CD4-positive, alpha-beta memory T cell (primary cell): Measurements from ENCODE around the gene KRT6B. TPM values are rescaled to one million over a fixed set of nuclear protein-coding genes. Genes with fewer than 3 reads are reported as not detected.

Experiments
- CTCF ChIA-PET: fragments of 350-600 bp; sonication (Branson Sonifier 250); formaldehyde crosslinking; loops from one replicate; lab custom pipeline; 2021; ENCODE audit warnings: inconsistent platforms; ENCODE audit not compliant: partially characterized antibody; lab: Charles Lee
- POLR2A ChIA-PET: fragments of 350-600 bp; sonication (Branson Sonifier 250); formaldehyde crosslinking; loops from one replicate; lab custom pipeline; 2021; ENCODE audit not compliant: partially characterized antibody; lab: Charles Lee
- DNase-seq, 5 donors: peaks; one replicate each; pipeline versions ENCODE4 v3.0.0 to v3.0.0-alpha.2; 2020 to 2022; ENCODE audit warnings: mixed read lengths in 1 of 5
- H3K27ac ChIP-seq: one replicate; pipeline ENCODE4 v1.7.0; 2013; ENCODE audit warnings: low read depth, low read length
- H3K27me3 ChIP-seq: 2 replicates; pipeline ENCODE4 v1.7.0; 2013; ENCODE audit warnings: mild to moderate bottlenecking, low read length, moderate library complexity; ENCODE audit not compliant: insufficient read depth
- H3K36me3 ChIP-seq: 2 replicates; pipeline ENCODE4 v1.7.0; 2013; ENCODE audit warnings: mild to moderate bottlenecking, low read length, moderate library complexity; ENCODE audit not compliant: insufficient read depth
- H3K4me1 ChIP-seq: 2 replicates; pipeline ENCODE4 v1.7.0; 2013; ENCODE audit warnings: mild to moderate bottlenecking, low read length, moderate library complexity; ENCODE audit not compliant: insufficient read depth
- H3K4me3 ChIP-seq, 2 donors: one replicate each; pipeline ENCODE4 v1.7.0; 2013; ENCODE audit warnings: low read length in 2 of 2, mild to moderate bottlenecking in 1 of 2
- H3K9me3 ChIP-seq, 2 donors: one replicate each; pipeline ENCODE4 v1.7.0; 2013; ENCODE audit warnings: low read length in 2 of 2, control low read depth in 1 of 2; ENCODE audit not compliant: control insufficient read depth in 1 of 2
- H3K27ac Mint-ChIP-seq, 7 donors: one replicate each; pipeline ENCODE4 v1.8.0; 2020 to 2021; ENCODE audit warnings: mixed read lengths in 7 of 7, mild to moderate bottlenecking in 6 of 7, inconsistent platforms in 3 of 7, moderate library complexity in 3 of 7
- H3K27me3 Mint-ChIP-seq, 2 donors: one replicate each; pipeline ENCODE4 v1.8.0; 2020 to 2021; ENCODE audit warnings: mixed read lengths in 2 of 2
- H3K36me3 Mint-ChIP-seq, 2 donors: one replicate each; pipeline ENCODE4 v1.8.0; 2020 to 2021; ENCODE audit warnings: mixed read lengths in 2 of 2, inconsistent platforms in 1 of 2, mild to moderate bottlenecking in 1 of 2
- H3K4me1 Mint-ChIP-seq, 4 donors: one replicate each; pipeline ENCODE4 v1.8.0; 2020 to 2021; ENCODE audit warnings: mixed read lengths in 4 of 4, mild to moderate bottlenecking in 1 of 4
- H3K4me3 Mint-ChIP-seq, 8 donors: one replicate each; pipeline ENCODE4 v1.8.0; 2020 to 2021; ENCODE audit warnings: mixed read lengths in 8 of 8, mild to moderate bottlenecking in 7 of 8, moderate library complexity in 6 of 8, inconsistent platforms in 3 of 8
- H3K9me3 Mint-ChIP-seq, 8 donors: one replicate each; pipeline ENCODE4 v1.8.0; 2020 to 2021; ENCODE audit warnings: mixed read lengths in 8 of 8, mild to moderate bottlenecking in 5 of 8, inconsistent platforms in 3 of 8, moderate library complexity in 1 of 8
- intact Hi-C: fragments of 100-400 bp; cut with micrococcal nuclease; formaldehyde crosslinking; loops from one replicate; pipeline ENCODE4 v1.15.1; 2023
- polyA plus RNA-seq, 2 donors: library from polyadenylated mRNA; unstranded; fragments of 300-500 nt; fragmentation: Illumina TruSeq; gene quantifications; one replicate each; pipeline ENCODE4 v1.2.3, GENCODE V29; 2021
- total RNA-seq, 2 experiments: library from RNA; stranded (reverse); gene quantifications; one replicate each; pipeline ENCODE4 v1.2.3, GENCODE V29; 2021

KRT6B gene
- total and polyA plus RNA-seq, 4 experiments from 2014 or later = not detected

GRCh38 chr12:52402377-52402776 is 49.6 kb downstream of the KRT6B start:
- Mint-ChIP-seq H3K27me3 (peaks cover 0 to 22% of the 10 kb centered on the region in 2 donors), H3K36me3 (no peaks in the 10 kb centered on the region), H3K4me1 (peaks cover 0 to 2% (median 0%) of the 10 kb centered on the region in 4 donors), H3K27ac (peak overlapping the region in 1 of 7 donors; percentile 53), H3K9me3 (no peaks in the 10 kb centered on the region), H3K4me3 (no peak overlapping the region)
- POLR2A ChIA-PET = no interaction called here
- CTCF ChIA-PET = interaction anchor here (1.4 kb wide), 1 partner anchor 377 kb away, joined by 5 read pairs; no protein-coding TSS in a partner anchor
- H3K27me3 ChIP-seq = no peaks in the 10 kb centered on the region
- no peaks in the 10 kb centered on the region for H3K4me1 ChIP-seq
- intact Hi-C loops = no loop called here
- no peak for DNase-seq
- no peak overlapping the region for H3K4me3 ChIP-seq
- H3K36me3 ChIP-seq = no peaks in the 10 kb centered on the region
- no peaks in the 10 kb centered on the region for H3K9me3 ChIP-seq
- no peak overlapping the region for H3K27ac ChIP-seq

GRCh38 chr12:52401926-52402325 is 50.0 kb downstream of the KRT6B start:
- intact Hi-C loops = no loop called here
- POLR2A ChIA-PET = no interaction called here

GRCh38 chr12:52401526-52401925 is 50.4 kb downstream of the KRT6B start:
- Histone ChIP-seq H3K4me3 (no peak overlapping the region), H3K4me1 (no peaks in the 10 kb centered on the region), H3K9me3 (no peaks in the 10 kb centered on the region), H3K27me3 (no peaks in the 10 kb centered on the region), H3K27ac (no peak overlapping the region), H3K36me3 (no peaks in the 10 kb centered on the region)
- POLR2A ChIA-PET = no interaction called here
- no peak overlapping the region for H3K4me3 Mint-ChIP-seq
- no peak overlapping the region for H3K27ac Mint-ChIP-seq
- H3K4me1 Mint-ChIP-seq = peaks cover 0 to 2% (median 0%) of the 10 kb centered on the region in 4 donors
- no peaks in the 10 kb centered on the region for H3K9me3 Mint-ChIP-seq
- CTCF ChIA-PET = interaction anchor here (1.4 kb wide), 1 partner anchor 377 kb away, joined by 5 read pairs; no protein-coding TSS in a partner anchor
- no peaks in the 10 kb centered on the region for H3K36me3 Mint-ChIP-seq
- intact Hi-C loops = no loop called here
- DNase-seq = no peak
- peaks cover 0 to 22% of the 10 kb centered on the region in 2 donors for H3K27me3 Mint-ChIP-seq

More at GRCh38 chr12:52401926-52402325, 50.0 kb downstream of the KRT6B start:
- Mint-ChIP-seq H3K4me3 (no peak overlapping the region), H3K27ac (no peak overlapping the region), H3K27me3 (peaks cover 0 to 22% of the 10 kb centered on the region in 2 donors), H3K4me1 (peaks cover 0 to 2% (median 0%) of the 10 kb centered on the region in 4 donors), H3K9me3 (no peaks in the 10 kb centered on the region), H3K36me3 (no peaks in the 10 kb centered on the region)
- DNase-seq = no peak
- Histone ChIP-seq H3K27me3 (no peaks in the 10 kb centered on the region), H3K4me3 (no peak overlapping the region), H3K36me3 (no peaks in the 10 kb centered on the region), H3K27ac (no peak overlapping the region), H3K4me1 (no peaks in the 10 kb centered on the region), H3K9me3 (no peaks in the 10 kb centered on the region)
- CTCF ChIA-PET = interaction anchor here (1.4 kb wide), 1 partner anchor 377 kb away, joined by 5 read pairs; no protein-coding TSS in a partner anchor

GRCh38 chr12:52400906-52401305 is 51.0 kb downstream of the KRT6B start:
- H3K27me3 ChIP-seq = no peaks in the 10 kb centered on the region
- H3K36me3 Mint-ChIP-seq = no peaks in the 10 kb centered on the region
- no peaks in the 10 kb centered on the region for H3K9me3 Mint-ChIP-seq
- intact Hi-C loops = no loop called here
- CTCF ChIA-PET = interaction anchor here (1.4 kb wide), 1 partner anchor 376 kb away, joined by 5 read pairs; no protein-coding TSS in a partner anchor
- POLR2A ChIA-PET = no interaction called here
- H3K9me3 ChIP-seq = no peaks in the 10 kb centered on the region
- DNase-seq = no peak
- H3K4me3 Mint-ChIP-seq = no peak overlapping the region
- H3K4me1 ChIP-seq = no peaks in the 10 kb centered on the region
- H3K27ac ChIP-seq = no peak overlapping the region
- peaks cover 0 to 22% of the 10 kb centered on the region in 2 donors for H3K27me3 Mint-ChIP-seq
- peaks cover 0 to 2% (median 0%) of the 10 kb centered on the region in 4 donors for H3K4me1 Mint-ChIP-seq
- H3K36me3 ChIP-seq = no peaks in the 10 kb centered on the region
- no peak overlapping the region for H3K27ac Mint-ChIP-seq
- no peak overlapping the region for H3K4me3 ChIP-seq

- Histone ChIP-seq H3K9me3 (no peaks in the 10 kb centered on the region), H3K27ac (no peak overlapping the region), H3K4me1 (no peaks in the 10 kb centered on the region), H3K27me3 (no peaks in the 10 kb centered on the region), H3K36me3 (no peaks in the 10 kb centered on the region), H3K4me3 (no peak overlapping the region)
- intact Hi-C loops = no loop called here
- no peak overlapping the region for H3K4me3 Mint-ChIP-seq
- CTCF ChIA-PET = no interaction called here
- H3K27ac Mint-ChIP-seq = no peak overlapping the region
- POLR2A ChIA-PET = no interaction called here
- peaks cover 0 to 20% of the 10 kb centered on the region in 2 donors for H3K27me3 Mint-ChIP-seq
- no peaks in the 10 kb centered on the region for H3K36me3 Mint-ChIP-seq
- DNase-seq = no peak
- peaks cover 0 to 2% (median 0%) of the 10 kb centered on the region in 4 donors for H3K4me1 Mint-ChIP-seq
- no peaks in the 10 kb centered on the region for H3K9me3 Mint-ChIP-seq
Measured at GRCh38 chr12:52399756-52400155, 52.2 kb downstream of the KRT6B start.

- Histone ChIP-seq H3K9me3 (no peaks in the 10 kb centered on the region), H3K36me3 (no peaks in the 10 kb centered on the region), H3K27ac (no peak overlapping the region), H3K4me3 (no peak overlapping the region), H3K27me3 (no peaks in the 10 kb centered on the region), H3K4me1 (no peaks in the 10 kb centered on the region)
- no peaks in the 10 kb centered on the region for H3K36me3 Mint-ChIP-seq
- no peaks in the 10 kb centered on the region for H3K9me3 Mint-ChIP-seq
- no peak overlapping the region for H3K4me3 Mint-ChIP-seq
- H3K27ac Mint-ChIP-seq = no peak overlapping the region
- CTCF ChIA-PET = no interaction called here
- no peak for DNase-seq
- H3K4me1 Mint-ChIP-seq = peaks cover 0 to 2% (median 0%) of the 10 kb centered on the region in 4 donors
- POLR2A ChIA-PET = no interaction called here
- intact Hi-C loops = no loop called here
- H3K27me3 Mint-ChIP-seq = peaks cover 0 to 20% of the 10 kb centered on the region in 2 donors
Measured at GRCh38 chr12:52398176-52398575, 53.8 kb downstream of the KRT6B start.

- Mint-ChIP-seq H3K27me3 (peaks cover 0 to 19% of the 10 kb centered on the region in 2 donors), H3K36me3 (no peaks in the 10 kb centered on the region), H3K4me1 (peaks cover 0 to 2% (median 0%) of the 10 kb centered on the region in 4 donors), H3K9me3 (no peaks in the 10 kb centered on the region), H3K27ac (no peak overlapping the region), H3K4me3 (no peak overlapping the region)
- ChIA-PET CTCF (no interaction called here), POLR2A (no interaction called here)
- no peaks in the 10 kb centered on the region for H3K9me3 ChIP-seq
- no peak overlapping the region for H3K27ac ChIP-seq
- H3K4me3 ChIP-seq = no peak overlapping the region
- DNase-seq = no peak
- intact Hi-C loops = no loop called here
- no peaks in the 10 kb centered on the region for H3K27me3 ChIP-seq
- no peaks in the 10 kb centered on the region for H3K4me1 ChIP-seq
- H3K36me3 ChIP-seq = no peaks in the 10 kb centered on the region
Measured at GRCh38 chr12:52396656-52397055, 55.3 kb downstream of the KRT6B start.
